GM08714 (cell line): Measurements from ENCODE around the gene TPP2.

ENCODE experiments used
- H3K4me3 ChIP-seq: fragments of 200-500 bp; sonication (Bioruptor generic); 2 replicates; pipeline ENCODE4 v1.5.1; 2014; ENCODE audit warnings: mild to moderate bottlenecking, low read length, inconsistent platforms
- ZNF274 ChIP-seq: IDR thresholded peaks from 2 replicates; pipeline ENCODE4 v1.6.1; 2012; ENCODE audit warnings: mild to moderate bottlenecking, low read depth, low read length

Gene TPP2

GRCh38 chr13:102726430-102726829 is 129.6 kb downstream of the TPP2 start:
- TF ChIP-seq ZNF274, result no peak
- H3K4me3 ChIP-seq, result no peak overlapping the region
